Skin of body (tissue), 2 donors: Measurements from ENCODE around the gene KLK1. TPM values are rescaled to one million over a fixed set of nuclear protein-coding genes. Genes with fewer than 3 reads are reported as not detected.
A peak's percentile ranks its signal among the peaks of the same experiment; 100 is the strongest.
"Not testable (repeated sequence)": the region's sequence is repeated elsewhere in the genome, so short reads cannot be mapped to it uniquely, and the experiment has no call there.

Experiments
- DNase-seq: peaks from one replicate; lab custom pipeline; 2025; lab: John Stamatoyannopoulos, UW
- total RNA-seq: library from RNA; depleted of rRNA; stranded (reverse); fragments of >200 nt; gene quantifications from one replicate; pipeline ENCODE4 v1.2.3, GENCODE V29; 2014

The KLK1 gene
- total RNA-seq, 1 donor from 2014 or later = 7.9 TPM

GRCh38 chr19:50817941-50818858 lies 5.4 kb downstream of the KLK1 start:
- DNase-seq = no peak

GRCh38 chr19:50815439-50815838 lies 8.1 kb downstream of the KLK1 start:
- DNase-seq = no peak

- no peak for DNase-seq
These were observed 8.7 kb downstream of the KLK1 start for GRCh38 chr19:50814883-50815282.

GRCh38 chr19:50812474-50812873 lies 11.1 kb downstream of the KLK1 start:
- no peak for DNase-seq

GRCh38 chr19:50811622-50812238 lies 11.9 kb downstream of the KLK1 start:
- not testable (repeated sequence) for DNase-seq

- no peak for DNase-seq
These were observed 14.7 kb downstream of the KLK1 start for GRCh38 chr19:50808856-50809255.

GRCh38 chr19:50804420-50805272 lies 18.9 kb downstream of the KLK1 start:
- DNase-seq = peak; percentile 99

- no peak for DNase-seq
These were observed 19.8 kb downstream of the KLK1 start for GRCh38 chr19:50803633-50804419.

GRCh38 chr19:50801107-50801506 lies 22.5 kb downstream of the KLK1 start:
- DNase-seq = no peak

- DNase-seq = no peak
These were observed 24.1 kb downstream of the KLK1 start for GRCh38 chr19:50799547-50799851.

GRCh38 chr19:50798659-50799546 lies 24.7 kb downstream of the KLK1 start:
- no peak for DNase-seq

- DNase-seq = no peak
These were observed 25.6 kb downstream of the KLK1 start for GRCh38 chr19:50797781-50798658.

- no peak for DNase-seq
These were observed 26.2 kb downstream of the KLK1 start for GRCh38 chr19:50797429-50797780.

GRCh38 chr19:50796634-50797428 lies 26.8 kb downstream of the KLK1 start:
- DNase-seq = no peak

GRCh38 chr19:50796128-50796633 lies 27.4 kb downstream of the KLK1 start:
- no peak for DNase-seq

GRCh38 chr19:50795664-50796073 lies 27.9 kb downstream of the KLK1 start:
- DNase-seq = no peak

GRCh38 chr19:50794876-50795663 lies 28.5 kb downstream of the KLK1 start:
- no peak for DNase-seq
